ENCODE data around the gene CPLX3.

CPLX3 gene

GRCh38 chr15:74844319-74845207 is 18.1 kb downstream of the CPLX3 start:
- no peak for DNase-seq (ENCODE audit: low spot score)

GRCh38 chr15:74845208-74845568 is 18.8 kb downstream of the CPLX3 start:
- no peak for DNase-seq (ENCODE audit: low spot score)

- no peak for DNase-seq (ENCODE audit: low spot score)
These were observed 19.2 kb downstream of the CPLX3 start for GRCh38 chr15:74845581-74845980.

GRCh38 chr15:74847432-74847831 is 21.0 kb downstream of the CPLX3 start:
- DNase-seq (ENCODE audit: low spot score): no peak

- no peak for DNase-seq (ENCODE audit: low spot score)
These were observed 24.0 kb downstream of the CPLX3 start for GRCh38 chr15:74850393-74850792.

GRCh38 chr15:74851960-74852359 is 25.5 kb downstream of the CPLX3 start:
- DNase-seq (ENCODE audit: low spot score): no peak

- no peak for DNase-seq (ENCODE audit: low spot score)
These were observed 28.1 kb downstream of the CPLX3 start for GRCh38 chr15:74854453-74855022.

GRCh38 chr15:74855857-74856256 is 29.4 kb downstream of the CPLX3 start:
- DNase-seq (ENCODE audit: low spot score): no peak

- DNase-seq (ENCODE audit: low spot score): no peak
These were observed 30.1 kb downstream of the CPLX3 start for GRCh38 chr15:74856537-74856936.

GRCh38 chr15:74857082-74857655 is 30.7 kb downstream of the CPLX3 start:
- DNase-seq (ENCODE audit: low spot score): no peak

GRCh38 chr15:74857671-74858368 is 31.4 kb downstream of the CPLX3 start:
- no peak for DNase-seq (ENCODE audit: low spot score)

- no peak for DNase-seq (ENCODE audit: low spot score)
These were observed 31.9 kb downstream of the CPLX3 start for GRCh38 chr15:74858369-74858740.

GRCh38 chr15:74863239-74864056 is 37.0 kb downstream of the CPLX3 start:
- no peak for DNase-seq (ENCODE audit: low spot score)

GRCh38 chr15:74864296-74864695 is 37.9 kb downstream of the CPLX3 start:
- no peak for DNase-seq (ENCODE audit: low spot score)

- DNase-seq (ENCODE audit: low spot score): no peak
These were observed 38.9 kb downstream of the CPLX3 start for GRCh38 chr15:74865316-74865715.

GRCh38 chr15:74866090-74866489 is 39.7 kb downstream of the CPLX3 start:
- DNase-seq (ENCODE audit: low spot score): peak; percentile 77

- no peak for DNase-seq (ENCODE audit: low spot score)
These were observed 41.1 kb downstream of the CPLX3 start for GRCh38 chr15:74867466-74868038.

GRCh38 chr15:74868059-74868458 is 41.6 kb downstream of the CPLX3 start:
- no peak for DNase-seq (ENCODE audit: low spot score)

GRCh38 chr15:74869372-74869725 is 42.9 kb downstream of the CPLX3 start:
- DNase-seq (ENCODE audit: low spot score): no peak

GRCh38 chr15:74869726-74870407 is 43.4 kb downstream of the CPLX3 start:
- peak; percentile 41 for DNase-seq (ENCODE audit: low spot score)

Data from AG08396 (cell line).